ACHN (cell line): ENCODE measurements around the gene STIM1.
"Not testable (repeated sequence)": the region's sequence is repeated elsewhere in the genome, so short reads cannot be mapped to it uniquely, and the experiment has no call there.

Experiments used
- DNase-seq: peaks from one replicate; pipeline ENCODE4 v3.0.0-alpha.2; 2015
- in situ Hi-C: cut with HindIII; loops from 2 replicates; pipeline ENCODE4 v1.10.0; 2017; ENCODE audit warnings: low sequenced_read_pairs, low pct_ligation_motif_present, low pct_unique_long_range_greater_than_20kb

Gene STIM1

DNA sequence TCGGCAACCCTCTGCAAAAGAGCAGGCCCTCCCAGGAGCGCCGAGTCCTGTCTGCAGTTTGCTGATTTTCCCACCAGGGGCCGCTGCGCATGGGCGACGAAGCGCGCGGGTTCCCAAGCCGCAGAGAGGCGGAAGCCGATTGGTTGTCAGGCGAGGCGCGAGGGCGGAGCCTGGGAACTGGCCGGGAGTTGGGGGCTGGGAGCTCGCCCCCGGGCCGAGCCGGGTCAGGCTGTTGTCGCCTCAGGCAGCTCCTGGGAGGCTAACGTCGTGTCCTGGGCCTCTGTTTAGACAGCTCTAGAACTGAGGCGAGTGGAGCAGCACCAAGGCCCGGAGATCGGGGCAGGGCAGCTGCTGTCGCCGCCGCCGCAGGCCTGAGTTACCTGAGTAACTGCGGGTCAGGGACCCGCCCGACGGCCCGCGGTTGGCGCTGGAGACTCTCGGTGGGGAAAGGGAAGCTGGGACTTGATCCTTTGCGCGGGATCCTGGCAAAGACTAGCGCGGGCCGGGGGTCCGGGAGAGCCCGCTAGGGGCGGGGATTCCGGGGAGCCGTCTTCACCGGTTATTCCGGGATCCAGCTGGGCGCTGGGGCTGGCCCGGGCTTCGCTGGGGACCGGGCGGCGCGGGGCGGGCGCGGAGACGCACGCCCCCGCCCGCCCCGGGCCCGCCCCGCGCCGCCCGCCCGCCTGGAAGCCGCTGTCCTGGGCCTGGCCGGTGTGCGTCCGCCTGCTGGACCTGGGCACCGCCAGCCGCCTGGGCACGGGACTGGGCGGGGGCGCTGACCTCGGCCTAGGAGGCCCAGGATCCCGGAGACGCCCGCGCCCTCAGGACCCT, at the start of gene STIM1:
STIM1 (plus strand) TSS at position 688 of the 831 bp plus-strand sequence. CDS start 607 bp downstream, outside the sequence.
- peak; percentile 91 for DNase-seq
- in situ Hi-C loops = loop anchor here (10.0 to 25.0 kb wide), 2 partner anchors 107 to 200 kb away; no protein-coding TSS in a partner anchor

DNA sequence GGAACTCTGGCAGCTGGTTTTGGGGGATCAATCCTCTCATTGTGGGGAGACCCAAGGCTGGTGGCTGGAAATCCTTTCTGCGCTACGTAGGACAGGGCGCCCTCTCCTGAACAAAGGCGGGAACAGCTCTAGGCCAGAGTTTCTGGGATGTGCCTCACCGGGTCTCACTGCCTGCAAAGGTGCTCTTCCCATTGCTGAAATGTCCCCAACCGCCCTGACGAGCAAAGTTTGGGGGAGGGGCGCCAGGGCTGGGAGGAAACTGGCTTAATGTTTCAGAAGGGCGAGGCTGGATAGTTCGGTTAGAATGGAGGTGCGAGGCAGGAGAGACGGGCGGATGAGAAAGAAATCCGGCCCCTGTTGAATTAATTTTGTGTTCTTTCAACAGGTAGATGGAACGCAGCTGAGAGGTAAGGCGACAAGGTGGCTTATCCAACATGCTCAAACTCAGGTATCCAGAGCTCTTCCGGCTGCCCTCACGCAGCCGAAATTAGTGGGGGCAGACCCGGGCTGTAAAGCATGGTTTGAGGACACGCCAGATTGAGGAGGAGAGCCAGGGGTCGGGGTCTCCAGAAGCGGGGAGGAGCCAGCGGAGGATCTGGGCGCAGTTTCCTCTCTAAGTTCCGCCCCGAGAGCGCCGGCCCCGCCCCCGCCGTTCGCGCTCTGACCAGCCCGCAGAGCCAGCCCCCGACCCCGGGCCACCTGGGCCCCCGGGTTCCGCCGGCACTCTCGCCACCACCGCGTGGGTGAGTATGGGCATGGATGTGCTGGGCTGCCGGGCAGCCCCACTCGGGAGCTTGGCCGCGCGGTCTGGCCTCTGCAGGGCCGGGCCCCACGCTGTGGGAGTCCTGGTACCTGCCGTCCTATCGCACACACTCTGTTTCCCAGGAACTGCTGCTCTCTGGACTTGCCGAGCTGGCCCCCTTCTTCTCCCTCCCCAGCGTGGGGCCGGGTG, 47.3 kb upstream of the STIM1 start, which contains the start of gene PGAP2:
PGAP2 (plus strand) TSS at position 652 of the 952 bp plus-strand sequence. CDS start 2,700 bp downstream, outside the sequence.
- in situ Hi-C loops = no loop called here
- peak; percentile 69 for DNase-seq

DNA sequence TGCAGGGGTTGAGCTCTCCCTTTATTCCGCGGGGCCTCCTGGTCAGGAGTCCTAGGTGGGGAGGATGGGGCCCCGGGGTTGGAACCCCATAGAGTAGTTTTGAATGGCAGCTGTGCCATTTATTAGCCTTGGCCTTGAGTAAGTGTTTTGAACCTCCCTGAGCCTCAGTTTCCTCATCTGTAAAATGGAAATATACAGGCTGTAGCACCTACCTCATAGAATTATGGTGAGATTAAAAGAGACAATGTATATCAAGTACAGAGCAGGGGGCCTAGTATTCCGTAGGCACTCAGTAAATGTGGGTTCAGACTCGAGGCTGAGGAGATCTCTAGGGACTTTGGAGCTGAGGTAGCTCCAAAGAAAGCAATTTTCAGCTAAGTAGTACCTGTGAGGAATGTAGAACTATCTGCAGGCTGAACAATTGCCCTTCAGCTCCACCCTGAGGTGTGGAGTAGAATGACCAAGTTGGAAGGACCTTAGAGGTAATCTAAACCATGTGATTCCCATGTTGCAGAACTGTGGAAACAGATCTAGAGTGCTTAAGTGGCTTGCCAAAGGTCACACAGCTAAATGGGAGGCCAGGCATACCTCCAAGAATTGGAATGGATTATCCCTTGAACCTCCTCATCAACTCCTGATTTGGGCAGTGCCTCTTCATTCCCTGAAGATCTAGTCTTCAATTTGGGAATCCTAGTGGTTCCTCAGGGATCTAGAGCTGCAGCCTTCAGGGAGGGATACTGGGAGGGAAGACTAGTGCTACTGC, 46.4 kb upstream of the STIM1 start:
- in situ Hi-C loops = no loop called here
- peak; percentile 62 for DNase-seq

DNA sequence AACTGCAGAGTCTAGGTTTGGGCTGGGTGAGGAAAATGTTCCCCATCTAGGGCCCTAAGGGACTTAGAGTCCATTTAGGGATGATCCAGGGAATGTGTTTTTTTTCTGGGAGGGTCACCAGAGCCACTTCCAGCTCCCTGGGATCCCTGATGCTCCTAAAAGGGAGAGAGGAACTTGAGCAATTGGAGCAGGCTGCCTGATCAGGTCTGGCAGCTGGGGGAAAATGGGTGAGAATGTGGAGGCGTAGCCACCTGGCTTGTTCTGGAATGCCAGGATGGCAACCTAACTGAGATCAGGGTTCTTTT, 45.9 kb upstream of the STIM1 start:
- in situ Hi-C loops = no loop called here

DNA sequence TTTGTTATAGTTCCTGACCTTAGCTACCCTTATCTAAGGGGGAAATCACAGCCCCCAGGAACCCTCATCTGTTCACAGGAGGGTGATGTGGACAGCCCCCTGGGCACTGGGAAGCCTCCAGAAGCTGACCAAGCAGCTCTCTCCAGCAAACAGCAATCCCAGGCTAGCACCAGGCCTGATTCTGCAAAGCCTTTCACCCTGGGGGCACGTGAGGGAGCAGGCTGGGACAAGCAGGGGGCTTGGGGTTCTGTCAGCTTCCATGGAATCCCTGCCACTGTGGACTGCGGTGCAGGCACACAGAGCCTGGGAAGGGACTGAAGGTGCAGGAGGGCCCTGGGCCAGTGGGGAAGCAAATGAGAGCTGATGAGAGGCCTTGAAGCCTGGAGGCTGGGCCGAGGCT, 45.0 kb upstream of the STIM1 start:
- DNase-seq = no peak
- in situ Hi-C loops = no loop called here

More for the DNA sequence above, 45.9 kb upstream of the STIM1 start:
- DNase-seq = no peak

DNA sequence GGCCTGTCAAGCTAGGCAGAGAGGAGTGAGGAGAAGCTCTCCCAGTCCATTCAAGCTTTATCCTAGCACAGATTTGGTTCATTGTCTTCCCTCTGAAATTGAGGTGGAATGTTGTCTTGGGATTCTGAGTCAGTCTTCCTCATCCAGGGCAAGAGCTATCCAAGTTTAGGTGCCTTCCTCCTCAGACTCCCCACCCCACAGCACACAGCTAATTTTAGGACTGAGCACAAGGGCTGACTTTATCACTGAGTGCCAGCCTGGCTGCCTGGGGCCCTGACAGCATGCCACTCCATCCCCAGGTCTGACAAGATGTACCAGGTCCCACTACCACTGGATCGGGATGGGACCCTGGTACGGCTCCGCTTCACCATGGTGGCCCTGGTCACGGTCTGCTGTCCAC, 44.5 kb upstream of the STIM1 start:
- in situ Hi-C loops = no loop called here
- DNase-seq = no peak

DNA sequence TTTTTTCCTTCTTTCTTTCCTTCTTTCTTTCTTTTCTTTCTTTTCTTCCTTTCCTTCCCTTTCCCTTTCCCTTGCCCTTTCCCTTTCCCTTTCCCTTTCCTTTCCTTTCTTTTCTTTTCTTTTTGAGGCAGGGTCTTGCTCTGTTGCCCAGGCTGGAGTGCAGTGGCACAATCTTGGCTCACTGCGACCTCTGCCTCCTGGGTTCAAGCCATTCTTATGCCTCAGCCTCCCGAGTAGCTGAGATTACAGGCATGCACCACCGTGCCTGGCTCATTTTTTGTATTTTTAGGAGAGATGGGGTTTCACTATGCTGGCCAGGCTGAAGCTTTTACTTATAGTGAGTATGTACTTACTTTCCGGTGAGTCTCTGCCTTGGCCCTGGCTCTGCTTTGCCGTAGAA, 40.6 kb upstream of the STIM1 start:
- DNase-seq, in situ Hi-C loops: not testable (repeated sequence)

DNA sequence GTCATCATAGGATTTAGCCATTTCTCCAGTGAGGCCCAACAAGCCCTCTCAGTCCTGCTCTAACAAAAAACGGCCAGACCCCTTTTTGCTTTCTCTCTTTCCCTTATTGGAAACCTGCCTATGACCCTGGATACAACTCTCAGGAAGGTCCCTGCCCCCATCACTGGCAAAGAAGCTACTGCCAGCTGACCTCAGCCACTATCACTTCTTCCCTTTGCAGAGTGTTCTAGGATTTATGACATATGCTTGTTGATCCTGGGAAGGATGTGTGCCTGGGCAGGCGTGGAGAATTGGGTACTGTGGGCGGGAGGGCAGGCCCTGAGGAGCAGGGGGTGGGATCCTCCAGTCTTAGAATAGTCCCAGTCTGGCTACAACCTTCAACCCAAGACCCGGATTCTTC, 39.6 kb upstream of the STIM1 start:
- DNase-seq = no peak
- in situ Hi-C loops = no loop called here

DNA sequence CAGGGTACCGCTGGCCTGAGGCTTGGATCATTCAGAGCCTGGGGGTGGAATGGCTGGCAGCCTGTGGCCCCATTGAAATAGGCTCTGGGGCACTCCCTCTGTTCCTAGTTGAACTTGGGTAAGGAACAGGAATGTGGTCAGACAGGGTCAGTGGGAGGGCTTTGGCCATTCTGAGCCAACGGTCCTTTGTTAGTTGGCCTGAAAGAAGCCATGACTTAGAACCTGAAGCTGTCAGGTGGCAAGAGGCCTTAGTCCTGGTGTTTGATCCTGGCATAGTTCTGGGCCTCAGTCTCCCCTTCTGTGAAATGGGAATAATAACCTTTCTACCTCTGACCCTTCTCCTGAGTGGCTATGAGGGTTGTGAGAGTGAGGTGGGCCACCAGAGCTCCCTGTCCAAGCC, 38.8 kb upstream of the STIM1 start:
- in situ Hi-C loops = no loop called here
- no peak for DNase-seq

DNA sequence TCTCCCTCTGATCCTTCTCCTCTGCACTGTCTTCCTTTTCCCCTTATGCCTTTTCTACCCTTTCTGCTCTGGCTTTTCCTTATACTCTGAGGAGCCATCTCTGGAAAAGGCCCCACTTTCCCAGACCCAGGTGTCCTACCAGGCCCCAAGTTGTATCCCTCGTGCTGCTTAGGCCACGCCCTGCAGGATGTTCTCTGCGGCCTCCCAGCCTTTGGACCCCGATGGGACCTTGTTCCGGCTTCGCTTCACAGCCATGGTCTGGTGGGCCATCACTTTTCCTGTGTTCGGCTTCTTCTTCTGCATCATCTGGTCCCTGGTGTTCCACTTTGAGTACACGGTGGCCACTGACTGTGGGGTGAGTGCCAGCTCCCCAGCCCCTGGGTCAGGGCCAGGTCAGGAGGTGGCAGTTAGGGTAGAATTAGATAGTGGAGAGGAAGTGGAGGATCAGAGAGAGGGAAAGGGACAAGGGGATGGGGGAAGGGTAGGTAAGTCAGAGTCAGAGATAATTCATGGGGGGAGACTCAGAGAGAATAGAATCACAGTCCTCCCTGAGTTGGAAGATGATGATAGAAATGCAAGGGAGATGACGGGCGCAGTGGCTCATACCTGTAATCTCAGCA, 38.2 kb upstream of the STIM1 start:
- DNase-seq = no peak
- in situ Hi-C loops = no loop called here

DNA sequence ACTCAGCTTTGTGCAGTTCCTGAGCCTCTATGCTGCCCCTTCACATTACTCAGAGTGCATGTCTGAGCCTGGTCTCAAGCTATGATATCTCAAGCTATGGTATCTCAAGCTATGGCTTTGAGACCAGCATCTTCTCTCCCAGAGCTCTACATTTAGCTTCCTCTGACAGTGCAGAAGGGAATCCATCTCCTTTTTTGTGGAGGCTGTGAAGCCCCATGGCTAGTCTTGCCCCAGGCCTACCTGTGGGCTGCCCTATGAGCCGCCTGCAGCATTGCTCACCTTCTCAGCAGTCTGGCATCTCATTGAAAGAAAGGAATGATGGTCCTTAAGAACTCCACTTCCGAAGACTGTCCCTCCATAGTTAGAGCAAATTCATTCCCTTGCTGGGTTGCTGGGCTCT, 34.5 kb upstream of the STIM1 start:
- in situ Hi-C loops = no loop called here
- no peak for DNase-seq

DNA sequence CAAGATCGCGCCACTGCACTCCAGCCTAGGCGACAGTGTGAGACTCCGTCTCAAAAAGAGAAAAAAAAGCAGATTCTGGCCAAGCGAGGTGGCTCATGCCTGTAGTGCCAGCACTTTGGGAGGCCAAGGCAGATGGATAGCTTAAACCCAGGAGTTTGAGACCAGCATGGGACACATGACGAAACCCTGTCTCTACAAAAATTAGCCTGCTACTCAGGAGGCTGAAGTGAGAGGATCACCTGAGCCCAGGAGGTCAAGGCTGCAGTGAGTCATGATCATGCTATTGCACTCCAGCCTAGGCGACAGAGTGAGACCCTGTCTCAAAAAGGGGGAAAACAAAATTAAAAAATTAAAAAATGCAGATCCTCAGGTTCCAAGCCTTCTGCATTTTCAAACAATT, 33.2 kb upstream of the STIM1 start:
- in situ Hi-C loops = no loop called here
- no peak for DNase-seq

DNA sequence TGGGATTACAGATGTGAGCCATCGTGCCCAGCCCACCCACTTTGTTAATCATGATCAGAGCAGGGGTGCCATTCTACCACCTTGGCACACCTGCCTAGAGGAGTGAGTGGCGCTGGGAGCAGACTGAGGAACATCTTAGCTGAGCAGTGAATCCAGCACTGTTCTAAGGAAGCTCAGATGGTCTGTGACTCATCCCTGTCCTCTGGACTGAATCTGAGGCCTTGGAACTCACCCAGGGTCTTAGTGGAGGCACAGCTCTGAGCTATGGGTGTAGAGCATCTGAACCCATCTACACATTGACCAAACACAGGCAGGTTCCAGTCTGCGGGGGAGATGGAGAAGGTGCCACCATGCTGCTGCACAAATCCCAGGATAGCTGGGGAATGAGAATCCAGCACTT, 32.2 kb upstream of the STIM1 start:
- in situ Hi-C loops = no loop called here
- DNase-seq = peak; percentile 72

DNA sequence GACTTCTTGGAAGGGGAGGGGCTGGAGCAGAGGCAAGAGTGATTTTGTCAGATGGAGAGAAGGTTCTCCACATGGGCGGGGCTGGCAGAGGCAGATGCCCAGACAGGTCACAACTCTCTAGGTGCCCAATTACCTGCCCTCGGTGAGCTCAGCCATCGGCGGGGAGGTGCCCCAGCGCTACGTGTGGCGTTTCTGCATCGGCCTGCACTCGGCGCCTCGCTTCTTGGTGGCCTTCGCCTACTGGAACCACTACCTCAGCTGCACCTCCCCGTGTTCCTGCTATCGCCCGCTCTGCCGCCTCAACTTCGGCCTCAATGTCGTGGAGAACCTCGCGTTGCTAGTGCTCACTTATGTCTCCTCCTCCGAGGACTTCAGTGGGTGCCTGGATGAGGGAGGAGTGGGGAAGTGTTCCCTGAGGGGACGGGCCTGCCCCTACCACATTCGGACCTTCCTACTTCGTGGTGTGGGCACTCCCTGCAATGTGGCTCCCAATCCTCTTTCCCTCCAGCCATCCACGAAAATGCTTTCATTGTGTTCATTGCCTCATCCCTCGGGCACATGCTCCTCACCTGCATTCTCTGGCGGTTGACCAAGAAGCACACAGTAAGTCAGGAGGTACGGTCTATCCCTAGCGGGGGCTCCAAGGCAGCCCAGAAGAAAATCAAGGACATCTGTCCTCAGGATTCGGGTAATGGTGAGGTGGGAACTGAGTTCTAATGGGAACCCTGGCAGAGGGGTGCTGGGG, 31.5 kb upstream of the STIM1 start:
- DNase-seq = no peak
- in situ Hi-C loops = no loop called here

DNA sequence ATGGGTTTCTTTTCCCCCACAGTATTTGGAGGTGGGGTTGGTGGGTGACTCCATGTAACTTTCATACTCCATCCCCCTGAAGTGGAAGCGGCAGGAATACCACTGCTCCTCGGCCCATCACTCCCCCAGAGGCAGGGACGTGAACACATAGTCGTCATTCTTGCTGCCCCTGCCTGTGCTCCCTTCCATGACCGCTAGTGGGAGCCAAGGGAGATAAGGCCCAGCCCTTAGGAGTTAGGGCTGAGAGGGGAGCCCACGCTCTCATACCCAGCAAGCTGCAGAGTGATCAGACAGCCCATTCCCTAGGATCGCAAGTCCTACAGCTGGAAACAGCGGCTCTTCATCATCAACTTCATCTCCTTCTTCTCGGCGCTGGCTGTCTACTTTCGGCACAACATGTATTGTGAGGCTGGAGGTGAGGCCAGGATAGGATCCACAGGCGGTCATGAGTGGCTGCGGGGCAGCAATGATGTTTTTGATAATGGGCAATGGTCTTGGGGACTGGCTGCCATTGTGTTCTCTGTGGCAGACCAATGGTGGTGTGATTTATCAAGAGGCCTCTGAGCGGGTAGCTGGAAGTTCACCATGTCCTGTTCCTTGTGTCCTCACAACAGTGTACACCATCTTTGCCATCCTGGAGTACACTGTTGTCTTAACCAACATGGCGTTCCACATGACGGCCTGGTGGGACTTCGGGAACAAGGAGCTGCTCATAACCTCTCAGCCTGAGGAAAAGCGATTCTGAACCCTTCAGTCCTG, 30.6 kb upstream of the STIM1 start:
- DNase-seq = peak; percentile 13
- in situ Hi-C loops = no loop called here

DNA sequence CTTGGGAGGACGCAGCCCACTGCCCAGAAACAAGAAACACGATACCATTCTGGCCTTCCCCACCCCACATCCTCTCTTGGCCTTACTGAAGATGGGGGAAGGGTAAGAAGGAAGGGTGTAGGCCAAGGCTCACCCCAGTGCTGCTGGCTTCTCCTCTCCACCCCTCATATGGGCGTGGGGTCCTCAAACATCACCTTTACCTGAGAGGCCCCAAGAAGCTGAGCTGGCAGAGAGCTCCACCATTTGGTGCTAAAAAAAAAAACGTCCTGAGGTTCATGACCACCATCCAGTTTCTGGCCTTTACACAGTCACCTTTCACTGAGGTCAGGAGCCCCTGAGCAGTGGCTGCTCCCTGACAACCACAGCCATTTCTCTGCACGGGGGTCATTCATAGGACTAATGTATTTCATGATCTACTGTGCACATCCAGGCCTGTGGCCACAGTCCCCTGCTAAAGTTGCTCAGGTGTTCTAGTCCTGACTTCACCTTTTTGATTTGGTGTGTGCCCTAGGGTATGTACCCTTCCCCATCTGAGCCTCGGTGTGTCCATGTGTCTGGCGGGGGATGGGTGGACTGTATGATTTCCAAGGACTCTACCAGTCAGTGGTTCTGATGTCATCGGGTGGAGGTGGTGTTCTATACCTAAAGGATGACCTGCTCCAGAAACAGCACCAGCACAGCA, 29.9 kb upstream of the STIM1 start:
- DNase-seq = no peak
- in situ Hi-C loops = no loop called here

DNA sequence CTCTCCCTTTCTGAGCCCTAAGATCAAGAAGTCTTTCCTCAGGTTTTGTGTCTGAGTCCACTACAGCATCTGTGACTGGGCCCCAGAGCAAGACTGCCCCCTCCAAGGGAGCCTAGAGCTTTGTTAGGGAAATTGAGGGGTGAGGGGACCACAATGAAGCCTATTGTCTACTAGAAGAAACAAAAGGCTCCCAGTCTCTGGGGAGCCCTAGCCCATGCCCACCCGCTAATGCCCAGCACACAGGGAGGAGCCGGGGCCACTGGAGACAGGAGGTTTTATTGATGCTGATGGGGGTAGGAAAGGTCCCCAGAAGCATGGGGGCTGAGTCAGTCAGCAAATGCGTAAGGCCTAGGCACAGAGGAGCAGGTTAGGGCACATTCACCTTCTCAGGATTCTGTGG, 28.7 kb upstream of the STIM1 start:
- in situ Hi-C loops = no loop called here
- no peak for DNase-seq
